ENCODE results near the gene SMG5.
A peak's percentile ranks its signal among the peaks of the same experiment; 100 is the strongest.

The SMG5 gene

DNA sequence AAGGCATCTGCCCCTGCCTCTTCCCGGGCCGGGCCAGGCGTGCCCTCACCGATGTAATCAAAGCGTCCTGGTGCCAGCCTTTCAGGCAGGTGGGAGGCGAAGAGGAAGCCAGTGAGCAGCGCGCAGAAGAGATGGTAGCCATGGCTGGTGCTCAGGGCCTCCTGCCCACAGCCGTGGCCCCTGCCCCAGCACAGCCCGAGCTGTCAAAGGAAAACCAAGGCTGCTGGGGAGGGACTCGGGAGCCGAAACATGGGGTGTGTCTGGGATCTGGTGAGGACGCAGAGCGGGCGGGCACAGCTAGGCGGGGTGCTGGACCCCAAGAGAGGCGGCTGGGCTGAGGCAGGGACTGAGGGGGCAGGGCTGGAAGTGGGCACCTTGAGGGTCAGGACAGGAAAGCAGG is 37.9 kb downstream of the SMG5 start:
- H3K27ac Mint-ChIP-seq, result no peak overlapping the region
- H3K27me3 Mint-ChIP-seq, result no peaks in the 10 kb centered on the region
- H3K9me3 Mint-ChIP-seq, result no peaks in the 10 kb centered on the region
- peaks cover 24% of the 10 kb centered on the region for H3K4me1 Mint-ChIP-seq
- H3K4me3 Mint-ChIP-seq, result peak overlapping the region; percentile 68
- peaks cover 3% of the 10 kb centered on the region for H3K36me3 Mint-ChIP-seq (ENCODE audit: low read depth)
- DNase-seq (no peak), ATAC-seq (no peak)

DNA sequence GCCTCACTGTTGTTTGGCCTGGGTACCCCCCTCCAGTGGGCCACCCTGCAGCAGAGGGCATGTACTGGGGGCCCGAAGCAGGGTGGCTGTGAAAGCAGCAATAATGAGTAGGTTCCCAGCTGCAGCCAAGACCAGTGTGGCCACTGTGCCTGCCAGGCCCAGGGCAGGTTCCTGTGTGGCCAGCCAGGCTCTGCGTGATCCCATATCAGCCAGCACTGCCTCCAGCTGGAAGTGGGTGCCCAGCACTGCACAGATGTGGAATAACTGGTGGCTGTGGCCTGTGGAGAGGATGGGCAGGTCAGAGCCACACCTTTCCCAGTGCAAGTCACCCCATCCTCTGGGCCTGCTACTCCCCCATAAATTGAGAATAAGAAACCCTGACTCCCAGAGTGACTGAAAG is 38.5 kb downstream of the SMG5 start:
- no peaks in the 10 kb centered on the region for H3K27me3 Mint-ChIP-seq
- peaks cover 6% of the 10 kb centered on the region for H3K36me3 Mint-ChIP-seq (ENCODE audit: low read depth)
- ATAC-seq (no peak), DNase-seq (no peak)
- no peak overlapping the region for H3K27ac Mint-ChIP-seq
- peaks cover 24% of the 10 kb centered on the region for H3K4me1 Mint-ChIP-seq
- no peaks in the 10 kb centered on the region for H3K9me3 Mint-ChIP-seq
- H3K4me3 Mint-ChIP-seq, result no peak overlapping the region

DNA sequence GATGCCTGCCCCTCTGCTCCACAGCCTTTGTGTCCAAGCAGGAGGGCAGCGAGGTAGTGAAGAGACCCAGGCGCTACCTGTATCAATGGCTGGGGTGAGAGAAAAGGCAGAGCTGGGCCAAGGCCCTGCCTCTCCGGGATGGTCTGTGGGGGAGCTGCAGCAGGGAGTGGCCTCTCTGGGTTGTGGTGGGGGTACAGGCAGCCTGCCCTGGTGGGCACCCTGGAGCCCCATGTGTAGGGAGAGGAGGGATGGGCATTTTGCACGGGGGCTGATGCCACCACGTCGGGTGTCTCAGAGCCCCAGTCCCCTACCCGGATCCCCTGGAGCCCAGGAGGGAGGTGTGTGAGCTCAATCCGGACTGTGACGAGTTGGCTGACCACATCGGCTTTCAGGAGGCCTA is 39.9 kb downstream of the SMG5 start:
- Mint-ChIP-seq H3K4me1 (peaks cover 32% of the 10 kb centered on the region), H3K36me3 (ENCODE audit: low read depth) (peaks cover 15% of the 10 kb centered on the region), H3K27ac (no peak overlapping the region), H3K4me3 (no peak overlapping the region), H3K27me3 (no peaks in the 10 kb centered on the region), H3K9me3 (no peaks in the 10 kb centered on the region)
- no peak for ATAC-seq
- no peak for DNase-seq

GRCh38 chr1:156241926-156242325 is 40.7 kb downstream of the SMG5 start, which contains the start of gene BGLAP:
Gene BGLAP, plus strand, starts transcription at chr1:156242184. Its CDS starts 48 bp downstream, at chr1:156242232.
- Mint-ChIP-seq H3K36me3 (ENCODE audit: low read depth) (peaks cover 21% of the 10 kb centered on the region), H3K4me3 (no peak within 1 kb of the TSS), H3K4me1 (peaks cover 33% of the 10 kb centered on the region), H3K9me3 (no peaks in the 10 kb centered on the region), H3K27ac (peak within 1 kb of the TSS; percentile 41), H3K27me3 (no peaks in the 10 kb centered on the region)
- ATAC-seq (no peak), DNase-seq (no peak)

DNA sequence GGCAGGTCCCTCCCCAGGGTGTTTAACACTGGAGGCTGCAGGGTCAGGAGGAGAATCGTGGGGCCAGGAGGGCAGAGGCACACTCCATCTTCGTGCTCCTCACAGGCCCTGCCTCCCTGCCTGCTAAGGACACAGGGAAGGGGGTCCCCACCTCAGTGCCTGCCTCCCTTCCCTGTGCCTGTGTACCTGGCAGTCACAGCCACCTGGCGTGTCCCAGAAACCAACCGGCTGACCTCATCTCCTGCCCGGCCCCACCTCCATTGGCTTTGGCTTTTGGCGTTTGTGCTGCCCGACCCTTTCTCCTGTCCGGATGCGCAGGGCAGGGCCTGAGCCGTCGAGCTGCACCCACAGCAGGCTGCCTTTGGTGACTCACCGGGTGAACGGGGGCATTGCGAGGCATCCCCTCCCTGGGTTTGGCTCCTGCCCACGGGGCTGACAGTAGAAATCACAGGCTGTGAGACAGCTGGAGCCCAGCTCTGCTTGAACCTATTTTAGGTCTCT is 41.3 kb downstream of the SMG5 start:
- H3K27ac Mint-ChIP-seq, result peak overlapping the region; percentile 41
- DNase-seq, result no peak

DNA sequence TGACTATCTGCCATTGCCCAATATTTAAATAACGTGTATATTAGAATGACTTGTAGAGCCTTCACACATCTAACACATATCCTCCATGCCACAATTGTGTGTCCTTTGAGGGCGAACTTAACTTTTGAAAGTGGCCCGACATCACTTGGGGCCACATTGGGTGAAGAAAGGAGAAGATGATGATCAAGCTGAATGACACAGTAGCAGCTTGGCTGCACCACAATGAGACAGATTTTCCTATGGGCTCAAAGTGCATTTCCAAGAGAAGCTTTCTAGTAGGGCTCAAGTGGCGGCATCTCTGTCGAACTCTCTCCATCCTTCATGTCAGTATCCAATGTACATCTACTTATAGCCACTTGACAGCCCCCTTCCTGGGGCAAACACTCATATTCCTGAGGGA is 44.4 kb downstream of the SMG5 start:
- ATAC-seq (peak; percentile 78), DNase-seq (no peak)
- Mint-ChIP-seq H3K4me3 (no peak overlapping the region), H3K4me1 (peaks cover 16% of the 10 kb centered on the region), H3K36me3 (ENCODE audit: low read depth) (peaks cover 40% of the 10 kb centered on the region), H3K27me3 (no peaks in the 10 kb centered on the region), H3K9me3 (no peaks in the 10 kb centered on the region), H3K27ac (peak overlapping the region; percentile 56)

More for the DNA sequence above, 41.3 kb downstream of the SMG5 start:
- peaks cover 26% of the 10 kb centered on the region for H3K36me3 Mint-ChIP-seq (ENCODE audit: low read depth)
- no peak for ATAC-seq
- H3K27me3 Mint-ChIP-seq, result no peaks in the 10 kb centered on the region
- peaks cover 32% of the 10 kb centered on the region for H3K4me1 Mint-ChIP-seq
- no peak overlapping the region for H3K4me3 Mint-ChIP-seq
- no peaks in the 10 kb centered on the region for H3K9me3 Mint-ChIP-seq

- Mint-ChIP-seq H3K9me3 (no peaks in the 10 kb centered on the region), H3K27ac (no peak overlapping the region), H3K27me3 (no peaks in the 10 kb centered on the region), H3K4me1 (peaks cover 14% of the 10 kb centered on the region), H3K4me3 (no peak overlapping the region), H3K36me3 (ENCODE audit: low read depth) (peaks cover 45% of the 10 kb centered on the region)
- ATAC-seq, result no peak
- no peak for DNase-seq
These were observed 46.5 kb downstream of the SMG5 start for GRCh38 chr1:156236164-156236563.

GRCh38 chr1:156233426-156234127 is 49.0 kb downstream of the SMG5 start:
- no peak overlapping the region for H3K4me3 Mint-ChIP-seq
- H3K36me3 Mint-ChIP-seq (ENCODE audit: low read depth), result peaks cover 46% of the 10 kb centered on the region
- no peak overlapping the region for H3K27ac Mint-ChIP-seq
- no peaks in the 10 kb centered on the region for H3K9me3 Mint-ChIP-seq
- H3K4me1 Mint-ChIP-seq, result peaks cover 14% of the 10 kb centered on the region
- ATAC-seq (no peak), DNase-seq (no peak)
- no peaks in the 10 kb centered on the region for H3K27me3 Mint-ChIP-seq

DNA sequence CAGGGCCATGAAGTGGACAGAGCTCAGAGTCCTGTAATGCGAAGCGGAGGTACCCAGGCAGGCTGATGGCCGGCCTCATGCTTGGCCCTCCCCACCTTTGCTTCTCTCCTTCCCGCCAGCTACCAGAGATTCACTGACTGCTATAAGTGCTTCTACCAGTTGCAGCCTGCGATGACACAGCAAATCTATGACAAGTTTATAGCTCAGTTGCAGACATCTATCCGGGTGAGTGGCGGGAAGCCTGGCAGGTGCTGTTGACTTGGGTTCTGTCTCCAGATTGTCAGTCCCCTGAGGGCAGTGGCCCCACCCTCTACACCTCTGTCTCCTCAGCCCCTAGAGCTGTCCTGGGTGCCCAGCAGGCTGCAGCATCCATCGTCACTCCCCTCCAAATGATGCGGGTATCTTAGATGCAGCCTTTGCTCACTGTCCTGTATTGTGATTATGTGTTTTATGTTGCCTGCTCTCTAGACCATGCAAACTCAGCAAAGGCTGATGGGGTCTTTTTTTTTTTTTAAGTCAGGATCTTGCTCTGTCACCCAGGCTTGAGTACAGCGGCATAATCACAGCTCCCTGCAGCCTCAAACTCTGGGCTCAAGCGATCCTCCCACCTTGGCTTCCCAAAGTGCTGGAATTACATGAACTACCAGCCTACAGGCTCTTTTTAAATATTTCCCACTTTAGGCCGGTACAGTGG is 50.3 kb downstream of the SMG5 start:
- H3K4me3 Mint-ChIP-seq, result no peak overlapping the region
- H3K9me3 Mint-ChIP-seq, result no peaks in the 10 kb centered on the region
- DNase-seq, result no peak
- H3K27me3 Mint-ChIP-seq, result no peaks in the 10 kb centered on the region
- no peak overlapping the region for H3K27ac Mint-ChIP-seq
- H3K4me1 Mint-ChIP-seq, result peaks cover 8% of the 10 kb centered on the region
- peaks cover 42% of the 10 kb centered on the region for H3K36me3 Mint-ChIP-seq (ENCODE audit: low read depth)
- peak; percentile 17 for ATAC-seq

DNA sequence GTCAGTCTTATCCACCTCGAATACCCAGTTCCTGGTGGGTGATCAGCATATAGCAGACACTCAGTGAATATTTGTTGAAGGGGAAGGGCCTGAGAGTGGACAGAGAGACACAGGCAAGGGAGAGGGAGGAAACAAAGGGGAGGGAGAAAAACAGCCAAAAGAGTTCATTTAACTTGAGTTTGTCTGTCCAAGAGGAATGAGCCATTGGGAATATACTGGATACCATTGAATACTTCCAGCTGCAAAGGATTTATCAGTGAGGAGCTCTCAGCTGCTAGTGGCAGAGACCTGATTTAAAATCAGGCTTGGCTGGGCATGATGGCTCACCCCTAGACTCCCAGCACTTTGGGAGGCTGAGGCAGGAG is 52.2 kb downstream of the SMG5 start:
- ATAC-seq (no peak), DNase-seq (no peak)
- Mint-ChIP-seq H3K27me3 (no peaks in the 10 kb centered on the region), H3K4me3 (no peak overlapping the region), H3K27ac (no peak overlapping the region), H3K9me3 (no peaks in the 10 kb centered on the region), H3K4me1 (peaks cover 21% of the 10 kb centered on the region), H3K36me3 (ENCODE audit: low read depth) (peaks cover 37% of the 10 kb centered on the region)

DNA sequence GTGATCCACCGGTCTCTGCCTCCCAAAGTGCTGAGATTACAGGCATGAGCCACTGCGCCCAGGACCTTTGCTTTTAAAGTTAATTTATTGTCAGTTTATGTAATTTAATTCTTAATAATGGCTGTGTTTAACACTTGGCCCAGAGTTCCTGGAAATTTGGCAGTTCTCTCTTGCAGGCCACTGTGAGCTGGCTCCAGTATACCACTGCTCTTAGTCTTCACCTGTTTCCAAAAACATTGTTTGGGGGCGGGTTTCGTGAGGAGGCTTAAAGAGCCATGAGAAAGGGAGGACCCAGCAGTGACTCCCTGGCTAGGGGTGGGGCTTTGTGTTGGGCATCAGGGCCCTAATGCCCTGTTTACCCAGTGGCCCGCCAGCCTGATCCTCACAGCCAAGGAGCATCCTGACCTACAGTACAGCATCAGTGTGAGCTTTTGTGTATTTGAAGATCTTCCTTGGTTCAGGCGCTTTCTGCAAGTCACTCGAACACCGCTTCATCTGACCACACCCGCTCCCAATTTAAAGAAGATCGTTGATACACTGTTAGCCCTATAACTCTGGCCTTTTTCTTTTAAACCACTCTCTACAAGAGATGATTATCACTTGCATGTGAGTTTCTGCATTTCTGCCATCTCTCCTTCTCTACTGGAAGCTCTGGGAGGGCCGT is 52.7 kb downstream of the SMG5 start:
- H3K4me1 Mint-ChIP-seq, result peaks cover 25% of the 10 kb centered on the region
- DNase-seq (no peak), ATAC-seq (no peak)
- H3K9me3 Mint-ChIP-seq, result no peaks in the 10 kb centered on the region
- no peak overlapping the region for H3K27ac Mint-ChIP-seq
- no peak overlapping the region for H3K4me3 Mint-ChIP-seq
- H3K36me3 Mint-ChIP-seq (ENCODE audit: low read depth), result peaks cover 38% of the 10 kb centered on the region
- H3K27me3 Mint-ChIP-seq, result no peaks in the 10 kb centered on the region

DNA sequence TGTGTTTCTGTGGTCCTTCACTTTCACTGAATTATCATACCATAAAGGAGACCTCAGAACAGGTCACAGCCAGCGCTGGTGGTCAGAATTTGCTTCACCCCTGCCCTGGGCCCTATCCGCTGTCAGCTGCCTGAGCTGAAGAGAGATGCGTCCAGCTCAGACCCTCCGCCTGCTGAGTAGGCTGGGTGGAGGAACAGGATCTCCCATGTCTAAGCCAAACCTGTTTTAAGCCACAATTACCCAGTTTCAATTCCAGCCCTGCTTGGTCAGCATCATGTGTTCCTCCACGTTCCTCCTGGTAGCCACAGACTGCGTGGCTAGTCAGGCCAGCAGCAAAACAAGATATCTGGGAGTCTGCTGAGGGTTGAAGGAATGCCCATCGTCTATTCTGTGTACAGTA is 54.1 kb downstream of the SMG5 start:
- no peak overlapping the region for H3K4me3 Mint-ChIP-seq
- H3K9me3 Mint-ChIP-seq, result no peaks in the 10 kb centered on the region
- DNase-seq, result no peak
- H3K27ac Mint-ChIP-seq, result peak overlapping the region; percentile 89
- peaks cover 42% of the 10 kb centered on the region for H3K36me3 Mint-ChIP-seq (ENCODE audit: low read depth)
- ATAC-seq, result no peak
- no peaks in the 10 kb centered on the region for H3K27me3 Mint-ChIP-seq
- H3K4me1 Mint-ChIP-seq, result peaks cover 38% of the 10 kb centered on the region

DNA sequence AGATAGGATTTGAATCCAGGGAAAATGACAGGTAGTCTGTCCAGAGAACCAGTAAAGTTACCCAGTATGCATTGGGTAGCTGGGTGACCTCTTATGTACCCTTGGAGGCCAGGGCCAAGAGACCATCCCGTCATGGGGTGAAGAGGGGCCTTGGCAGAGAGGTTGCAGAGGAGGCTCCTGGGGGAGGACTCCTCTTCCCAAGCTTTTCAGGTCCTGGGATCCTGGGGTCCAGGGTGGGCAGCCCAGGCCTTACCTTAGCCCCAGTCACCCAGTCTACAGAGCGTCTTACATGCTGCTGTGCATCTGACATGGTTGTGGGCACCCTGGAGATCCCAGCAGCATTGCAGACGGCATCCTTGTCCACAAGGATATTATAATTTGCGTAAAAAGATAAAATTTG is 55.8 kb downstream of the SMG5 start:
- Mint-ChIP-seq H3K27ac (peak overlapping the region; percentile 90), H3K36me3 (ENCODE audit: low read depth) (peaks cover 47% of the 10 kb centered on the region), H3K9me3 (no peaks in the 10 kb centered on the region), H3K27me3 (no peaks in the 10 kb centered on the region), H3K4me3 (no peak overlapping the region), H3K4me1 (peaks cover 55% of the 10 kb centered on the region)
- DNase-seq (no peak), ATAC-seq (no peak)

- peak overlapping the region; percentile 90 for H3K27ac Mint-ChIP-seq
- peaks cover 62% of the 10 kb centered on the region for H3K4me1 Mint-ChIP-seq
- H3K9me3 Mint-ChIP-seq, result no peaks in the 10 kb centered on the region
- ATAC-seq (peak; percentile 13), DNase-seq (peak; percentile 57)
- peak overlapping the region; percentile 42 for H3K4me3 Mint-ChIP-seq
- H3K27me3 Mint-ChIP-seq, result no peaks in the 10 kb centered on the region
- H3K36me3 Mint-ChIP-seq (ENCODE audit: low read depth), result peaks cover 52% of the 10 kb centered on the region
These were observed 56.5 kb downstream of the SMG5 start for GRCh38 chr1:156226116-156226538.

DNA sequence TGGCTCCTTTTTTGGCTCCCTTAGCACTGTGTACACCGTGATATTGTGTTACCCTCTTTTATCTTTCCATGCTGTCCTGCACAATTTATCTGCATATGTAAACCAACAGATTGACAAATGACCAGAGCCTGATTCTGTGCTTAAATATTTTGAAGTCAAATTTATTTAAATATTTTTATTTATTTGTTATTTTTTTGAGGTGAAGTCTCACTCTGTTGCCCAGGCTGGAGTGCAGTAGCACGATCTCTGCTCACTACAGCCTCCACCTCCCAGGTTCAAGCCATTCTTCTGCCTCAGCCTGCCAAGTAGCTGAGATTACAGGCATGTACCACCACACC is 57.0 kb downstream of the SMG5 start:
- no peaks in the 10 kb centered on the region for H3K27me3 Mint-ChIP-seq
- H3K9me3 Mint-ChIP-seq, result no peaks in the 10 kb centered on the region
- peak overlapping the region; percentile 53 for H3K4me3 Mint-ChIP-seq
- H3K27ac Mint-ChIP-seq, result peak overlapping the region; percentile 90
- ATAC-seq (no peak), DNase-seq (no peak)
- H3K36me3 Mint-ChIP-seq (ENCODE audit: low read depth), result peaks cover 56% of the 10 kb centered on the region
- peaks cover 66% of the 10 kb centered on the region for H3K4me1 Mint-ChIP-seq

Data from activated naive CD8-positive, alpha-beta T cell treated with anti-CD3 and anti-CD28 coated beads, Interleukin-2, amount 50 U/mL, for 24 hours (primary cell).